KMS-11 (cell line): ENCODE results near the gene LCE1E.

Experiments
- H2AFZ ChIP-seq: fragments of 200-600 bp; sonication (generic); 2 replicates; pipeline ENCODE4 v1.6.1; 2016; ENCODE audit warnings: antibody characterized with exemption, mixed run types, low read depth
- H3K27ac ChIP-seq: fragments of 200-600 bp; sonication (generic); 2 replicates; pipeline ENCODE4 v1.6.1; 2016; ENCODE audit warnings: mild to moderate bottlenecking, mixed run types
- H3K27me3 ChIP-seq: fragments of 200-600 bp; sonication (generic); 2 replicates; pipeline ENCODE4 v1.6.1; 2017; ENCODE audit warnings: mild to moderate bottlenecking, low read depth, mixed run types, moderate library complexity; ENCODE audit not compliant: insufficient read depth
- H3K36me3 ChIP-seq: fragments of 200-600 bp; sonication (generic); 2 replicates; pipeline ENCODE4 v1.6.1; 2017; ENCODE audit warnings: mild to moderate bottlenecking, mixed run types; ENCODE audit not compliant: insufficient read depth
- H3K4me1 ChIP-seq: fragments of 200-600 bp; sonication (generic); 2 replicates; pipeline ENCODE4 v1.6.1; 2016; ENCODE audit warnings: mild to moderate bottlenecking, low read depth, mixed run types; ENCODE audit not compliant: poor library complexity, severe bottlenecking
- H3K4me2 ChIP-seq: fragments of 200-600 bp; sonication (generic); 2 replicates; pipeline ENCODE4 v1.7.0; 2016; ENCODE audit warnings: mild to moderate bottlenecking, mixed run types
- H3K4me3 ChIP-seq: fragments of 200-600 bp; sonication (generic); IDR thresholded peaks from 2 replicates; pipeline ENCODE4 v1.6.1; 2017; ENCODE audit warnings: low read depth, low read length, mixed read lengths; ENCODE audit not compliant: insufficient read depth
- H3K79me2 ChIP-seq: fragments of 200-600 bp; sonication (generic); 2 replicates; pipeline ENCODE4 v1.6.1; 2016; ENCODE audit warnings: low read depth, mixed run types; ENCODE audit not compliant: insufficient read depth
- H3K9ac ChIP-seq: fragments of 200-600 bp; sonication (generic); 2 replicates; pipeline ENCODE4 v1.6.1; 2016; ENCODE audit warnings: mild to moderate bottlenecking, mixed run types
- H4K20me1 ChIP-seq: fragments of 200-600 bp; sonication (generic); 2 replicates; pipeline ENCODE4 v1.6.1; 2016; ENCODE audit warnings: mild to moderate bottlenecking, mixed run types; ENCODE audit not compliant: insufficient read depth
- TF ChIP-seq, protein P1 (sequence below): fragments of 200-600 bp; sonication (generic); conservative IDR thresholded peaks from 2 replicates; pipeline ENCODE4 v1.6.1; 2017; ENCODE audit warnings: low read depth, mild to moderate bottlenecking, antibody characterized with exemption, low read length, moderate library complexity, mixed read lengths

The LCE1E gene

DNA sequence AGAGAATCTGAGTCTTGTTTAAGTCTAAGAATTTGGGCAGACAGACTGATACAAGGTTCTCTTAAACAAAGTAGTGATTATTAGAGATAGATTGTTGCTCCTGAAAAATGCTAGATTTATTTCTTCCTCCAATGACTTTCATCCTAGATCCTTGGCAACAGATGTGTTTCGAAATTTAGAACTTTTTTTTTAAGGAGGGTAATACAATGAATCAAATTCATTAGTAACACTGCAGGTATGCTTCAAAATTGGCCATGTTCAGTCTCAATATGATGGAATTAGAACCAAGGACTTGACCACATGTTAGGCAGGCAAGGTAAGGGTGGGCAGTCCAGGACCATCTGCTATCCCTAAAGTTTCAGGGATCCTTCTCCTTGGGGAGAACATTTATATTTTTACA lies 15.6 kb upstream of the LCE1E start:
- H4K20me1 ChIP-seq = no peaks in the 10 kb centered on the region
- no peaks in the 10 kb centered on the region for H3K27me3 ChIP-seq
- H3K4me2 ChIP-seq = no peak overlapping the region
- H2AFZ ChIP-seq = no peak overlapping the region
- no peaks in the 10 kb centered on the region for H3K4me1 ChIP-seq
- H3K4me3 ChIP-seq = no peak overlapping the region
- TF ChIP-seq, protein P1, sequence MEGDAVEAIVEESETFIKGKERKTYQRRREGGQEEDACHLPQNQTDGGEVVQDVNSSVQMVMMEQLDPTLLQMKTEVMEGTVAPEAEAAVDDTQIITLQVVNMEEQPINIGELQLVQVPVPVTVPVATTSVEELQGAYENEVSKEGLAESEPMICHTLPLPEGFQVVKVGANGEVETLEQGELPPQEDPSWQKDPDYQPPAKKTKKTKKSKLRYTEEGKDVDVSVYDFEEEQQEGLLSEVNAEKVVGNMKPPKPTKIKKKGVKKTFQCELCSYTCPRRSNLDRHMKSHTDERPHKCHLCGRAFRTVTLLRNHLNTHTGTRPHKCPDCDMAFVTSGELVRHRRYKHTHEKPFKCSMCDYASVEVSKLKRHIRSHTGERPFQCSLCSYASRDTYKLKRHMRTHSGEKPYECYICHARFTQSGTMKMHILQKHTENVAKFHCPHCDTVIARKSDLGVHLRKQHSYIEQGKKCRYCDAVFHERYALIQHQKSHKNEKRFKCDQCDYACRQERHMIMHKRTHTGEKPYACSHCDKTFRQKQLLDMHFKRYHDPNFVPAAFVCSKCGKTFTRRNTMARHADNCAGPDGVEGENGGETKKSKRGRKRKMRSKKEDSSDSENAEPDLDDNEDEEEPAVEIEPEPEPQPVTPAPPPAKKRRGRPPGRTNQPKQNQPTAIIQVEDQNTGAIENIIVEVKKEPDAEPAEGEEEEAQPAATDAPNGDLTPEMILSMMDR = no peak
- no peaks in the 10 kb centered on the region for H3K36me3 ChIP-seq
- H3K27ac ChIP-seq = no peak overlapping the region
- no peak overlapping the region for H3K9ac ChIP-seq
- no peaks in the 10 kb centered on the region for H3K79me2 ChIP-seq

DNA sequence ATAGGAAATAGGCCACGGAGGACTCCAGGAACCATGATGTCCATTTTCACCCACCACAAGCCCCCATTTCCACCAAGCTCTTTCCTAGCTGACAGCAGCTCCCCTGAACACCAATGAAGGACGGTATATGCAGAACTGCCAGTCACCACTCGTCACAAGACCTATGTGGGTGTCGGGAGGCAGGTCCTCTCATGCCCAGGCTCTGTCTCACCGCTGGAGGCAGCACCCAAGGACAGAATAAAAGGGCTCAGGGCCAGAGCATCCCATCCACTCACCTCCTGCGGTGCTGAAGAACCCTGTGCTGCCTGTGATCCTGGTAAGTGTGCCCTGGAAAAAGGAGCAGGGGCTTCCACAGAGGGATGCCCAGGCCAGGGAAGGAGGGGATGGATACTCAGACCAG lies 11.2 kb upstream of the LCE1E start, which contains the start of gene LCE1F:
Gene LCE1F, plus strand, starts transcription at position 266 of the 400 bp plus-strand sequence. CDS start 1,232 bp downstream, outside the sequence.
- TF ChIP-seq, protein P1 = no peak
- no peaks in the 10 kb centered on the region for H3K36me3 ChIP-seq
- no peak within 1 kb of the TSS for H3K4me2 ChIP-seq
- no peaks in the 10 kb centered on the region for H3K4me1 ChIP-seq
- no peaks in the 10 kb centered on the region for H4K20me1 ChIP-seq
- no peaks in the 10 kb centered on the region for H3K79me2 ChIP-seq
- no peak within 1 kb of the TSS for H3K4me3 ChIP-seq
- no peak within 1 kb of the TSS for H3K9ac ChIP-seq
- no peaks in the 10 kb centered on the region for H3K27me3 ChIP-seq
- no peak within 1 kb of the TSS for H2AFZ ChIP-seq
- H3K27ac ChIP-seq = no peak within 1 kb of the TSS

DNA sequence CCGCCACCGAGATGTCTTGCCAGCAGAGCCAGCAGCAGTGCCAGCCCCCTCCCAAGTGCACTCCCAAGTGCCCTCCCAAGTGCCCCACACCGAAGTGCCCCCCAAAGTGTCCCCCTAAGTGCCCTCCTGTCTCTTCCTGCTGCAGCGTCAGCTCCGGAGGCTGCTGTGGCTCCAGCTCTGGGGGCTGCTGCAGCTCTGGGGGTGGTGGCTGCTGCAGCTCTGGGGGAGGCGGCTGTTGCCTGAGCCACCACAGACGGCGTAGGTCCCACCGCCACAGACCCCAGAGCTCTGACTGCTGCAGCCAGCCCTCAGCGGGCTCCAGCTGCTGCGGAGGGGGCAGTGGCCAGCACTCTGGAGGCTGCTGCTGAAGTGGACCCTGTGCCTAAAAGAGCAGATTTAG lies 9.7 kb upstream of the LCE1E start:
- no peak overlapping the region for H2AFZ ChIP-seq
- TF ChIP-seq, protein P1 = no peak
- no peak overlapping the region for H3K4me2 ChIP-seq
- no peak overlapping the region for H3K4me3 ChIP-seq
- no peak overlapping the region for H3K9ac ChIP-seq
- no peaks in the 10 kb centered on the region for H3K27me3 ChIP-seq
- no peaks in the 10 kb centered on the region for H4K20me1 ChIP-seq
- H3K79me2 ChIP-seq = no peaks in the 10 kb centered on the region
- H3K27ac ChIP-seq = no peak overlapping the region
- H3K36me3 ChIP-seq = no peaks in the 10 kb centered on the region
- H3K4me1 ChIP-seq = no peaks in the 10 kb centered on the region

DNA sequence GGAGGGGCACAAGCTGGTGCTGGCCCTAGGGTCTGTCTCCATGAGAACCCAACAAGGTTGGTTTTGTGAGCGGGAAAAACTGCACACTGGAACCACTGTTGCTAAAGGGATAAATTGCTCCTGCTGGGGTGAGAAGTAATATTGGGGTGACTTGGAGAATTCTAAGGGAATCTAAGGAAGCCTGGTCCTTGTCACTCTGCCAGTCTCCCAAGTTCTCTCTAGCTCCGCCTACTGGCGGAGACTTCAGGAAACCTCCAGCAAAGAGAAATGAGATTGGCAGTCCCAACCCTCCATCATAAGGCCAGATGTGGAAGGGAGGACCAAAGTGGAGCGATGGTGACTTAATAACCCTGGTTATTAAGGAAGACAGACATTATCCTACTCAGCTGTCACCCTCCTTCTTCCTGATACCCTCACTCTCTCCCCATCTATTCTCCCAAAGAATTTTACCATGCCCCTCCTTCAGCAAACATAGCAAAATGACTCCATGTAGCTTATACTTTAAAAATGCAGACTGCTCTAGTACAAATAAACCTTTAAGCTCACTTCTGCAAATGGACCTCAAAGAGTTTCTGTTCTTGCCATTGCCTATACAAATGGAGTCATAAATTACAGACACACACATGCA lies 8.4 kb upstream of the LCE1E start:
- TF ChIP-seq, protein P1 = peak; percentile 73
- no peak overlapping the region for H3K27ac ChIP-seq
- no peak overlapping the region for H3K4me3 ChIP-seq
- no peaks in the 10 kb centered on the region for H3K36me3 ChIP-seq
- H3K9ac ChIP-seq = no peak overlapping the region
- no peak overlapping the region for H3K4me2 ChIP-seq
- no peak overlapping the region for H2AFZ ChIP-seq
- no peaks in the 10 kb centered on the region for H3K79me2 ChIP-seq
- H4K20me1 ChIP-seq = no peaks in the 10 kb centered on the region
- no peaks in the 10 kb centered on the region for H3K4me1 ChIP-seq
- H3K27me3 ChIP-seq = no peaks in the 10 kb centered on the region
